ENCODE data around the gene GPATCH3. TPM values are rescaled to one million over a fixed set of nuclear protein-coding genes. Genes with fewer than 3 reads are reported as not detected.
"Not testable (repeated sequence)": the region's sequence is repeated elsewhere in the genome, so short reads cannot be mapped to it uniquely, and the experiment has no call there.

GPATCH3 gene
- 11.6 TPM for total RNA-seq

- peak; percentile 81 to 93 (median 91) for DNase-seq (ENCODE audit: low read depth in 2 of 3, low spot score in 2 of 3)
Measured at GRCh38 chr1:26900001-26900814, at the start of gene GPATCH3. GPATCH3 (minus strand) TSS chr1:26900467; CDS start chr1:26900442, 25 bp downstream.

GRCh38 chr1:26949926-26950319 lies 49.7 kb upstream of the GPATCH3 start:
- DNase-seq (ENCODE audit: low read depth in 2 of 3, low spot score in 2 of 3): no peak

- no peak for DNase-seq (ENCODE audit: low read depth in 2 of 3, low spot score in 2 of 3)
Measured at GRCh38 chr1:26949266-26949925, 49.1 kb upstream of the GPATCH3 start.

GRCh38 chr1:26948725-26949057 lies 48.4 kb upstream of the GPATCH3 start:
- DNase-seq (ENCODE audit: low read depth in 2 of 3, low spot score in 2 of 3): not testable (repeated sequence)

GRCh38 chr1:26946270-26946669 lies 46.0 kb upstream of the GPATCH3 start:
- DNase-seq (ENCODE audit: low read depth in 2 of 3, low spot score in 2 of 3): no peak

GRCh38 chr1:26945728-26946127 lies 45.5 kb upstream of the GPATCH3 start:
- DNase-seq (ENCODE audit: low read depth in 2 of 3, low spot score in 2 of 3): no peak

GRCh38 chr1:26945138-26945537 lies 44.9 kb upstream of the GPATCH3 start:
- no peak for DNase-seq (ENCODE audit: low read depth in 2 of 3, low spot score in 2 of 3)

- no peak for DNase-seq (ENCODE audit: low read depth in 2 of 3, low spot score in 2 of 3)
Measured at GRCh38 chr1:26942656-26943055, 42.4 kb upstream of the GPATCH3 start.

GRCh38 chr1:26941311-26941710 lies 41.0 kb upstream of the GPATCH3 start:
- no peak for DNase-seq (ENCODE audit: low read depth in 2 of 3, low spot score in 2 of 3)

- no peak for DNase-seq (ENCODE audit: low read depth in 2 of 3, low spot score in 2 of 3)
Measured at GRCh38 chr1:26938659-26939025, 38.4 kb upstream of the GPATCH3 start.

GRCh38 chr1:26938004-26938658 lies 37.9 kb upstream of the GPATCH3 start:
- no peak for DNase-seq (ENCODE audit: low read depth in 2 of 3, low spot score in 2 of 3)

- DNase-seq (ENCODE audit: low read depth in 2 of 3, low spot score in 2 of 3): no peak
Measured at GRCh38 chr1:26936823-26937222, 36.6 kb upstream of the GPATCH3 start.

- DNase-seq (ENCODE audit: low read depth in 2 of 3, low spot score in 2 of 3): no peak
Measured at GRCh38 chr1:26932531-26932930, 32.3 kb upstream of the GPATCH3 start.

GRCh38 chr1:26923711-26924110 lies 23.4 kb upstream of the GPATCH3 start:
- no peak for DNase-seq (ENCODE audit: low read depth in 2 of 3, low spot score in 2 of 3)

- no peak for DNase-seq (ENCODE audit: low read depth in 2 of 3, low spot score in 2 of 3)
Measured at GRCh38 chr1:26922901-26923300, 22.6 kb upstream of the GPATCH3 start.

GRCh38 chr1:26922431-26922729 lies 22.1 kb upstream of the GPATCH3 start:
- DNase-seq (ENCODE audit: low read depth in 2 of 3, low spot score in 2 of 3): no peak

- peak; percentile 83 to 98 (median 97) for DNase-seq (ENCODE audit: low read depth in 2 of 3, low spot score in 2 of 3)
Measured at GRCh38 chr1:26921540-26922430, 21.5 kb upstream of the GPATCH3 start, which contains the start of gene NUDC. NUDC (plus strand) TSS chr1:26921743; CDS start chr1:26921849, 106 bp downstream.

- DNase-seq (ENCODE audit: low read depth in 2 of 3, low spot score in 2 of 3): no peak
Measured at GRCh38 chr1:26921126-26921539, 20.9 kb upstream of the GPATCH3 start.

GRCh38 chr1:26915204-26915842 lies 15.1 kb upstream of the GPATCH3 start:
- DNase-seq (ENCODE audit: low read depth in 2 of 3, low spot score in 2 of 3): no peak
